NT2/D1 (cell line): ENCODE measurements around the gene PLK5.

Experiments
- DNase-seq: peaks from one replicate; pipeline ENCODE4 v3.0.0-alpha.2; 2011; ENCODE audit warnings: low read depth, low spot score
- H3K27me3 ChIP-seq: 2 replicates; pipeline ENCODE4 v1.6.0; 2011; ENCODE audit warnings: mild to moderate bottlenecking; ENCODE audit not compliant: insufficient read length, insufficient read depth
- H3K36me3 ChIP-seq: 2 replicates; pipeline ENCODE4 v1.6.1; 2011; ENCODE audit warnings: mild to moderate bottlenecking, low read length, mixed read lengths; ENCODE audit not compliant: insufficient read depth, insufficient read length
- H3K4me1 ChIP-seq: 2 replicates; pipeline ENCODE4 v1.5.1; 2011; ENCODE audit not compliant: insufficient read depth, insufficient read length
- H3K4me3 ChIP-seq: 2 replicates; pipeline ENCODE4 v1.5.1; 2011; ENCODE audit warnings: low read depth; ENCODE audit not compliant: insufficient read length
- H3K9ac ChIP-seq: 2 replicates; pipeline ENCODE4 v1.6.0; 2011; ENCODE audit warnings: low read depth; ENCODE audit not compliant: insufficient read length
- H3K9me3 ChIP-seq: 2 replicates; pipeline ENCODE4 v1.5.1; 2011; ENCODE audit warnings: mild to moderate bottlenecking, low read length; ENCODE audit not compliant: insufficient read depth
- SUZ12 ChIP-seq: IDR thresholded peaks from 2 replicates; pipeline ENCODE4 v1.6.1; 2011; ENCODE audit not compliant: insufficient read length, insufficient read depth; ENCODE audit errors: extremely low read depth
- YY1 ChIP-seq: IDR thresholded peaks from 2 replicates; pipeline ENCODE4 v1.6.1; 2011; ENCODE audit not compliant: insufficient read length, insufficient read depth
- ZNF274 ChIP-seq: IDR thresholded peaks from 2 replicates; pipeline ENCODE4 v1.6.1; 2011; ENCODE audit warnings: mild to moderate bottlenecking, low read depth, low read length

Gene PLK5

GRCh38 chr19:1511318-1512317 is 12.3 kb upstream of the PLK5 start:
- H3K4me3 ChIP-seq: no peak overlapping the region
- peaks cover 6% of the 10 kb centered on the region for H3K36me3 ChIP-seq
- H3K9me3 ChIP-seq: no peaks in the 10 kb centered on the region
- H3K4me1 ChIP-seq: peaks cover 11% of the 10 kb centered on the region
- no peak for TF ChIP-seq YY1
- no peak for TF ChIP-seq ZNF274
- TF ChIP-seq SUZ12: no peak
- no peaks in the 10 kb centered on the region for H3K27me3 ChIP-seq
- no peak for DNase-seq
- peak overlapping the region; percentile 17 for H3K9ac ChIP-seq

DNA sequence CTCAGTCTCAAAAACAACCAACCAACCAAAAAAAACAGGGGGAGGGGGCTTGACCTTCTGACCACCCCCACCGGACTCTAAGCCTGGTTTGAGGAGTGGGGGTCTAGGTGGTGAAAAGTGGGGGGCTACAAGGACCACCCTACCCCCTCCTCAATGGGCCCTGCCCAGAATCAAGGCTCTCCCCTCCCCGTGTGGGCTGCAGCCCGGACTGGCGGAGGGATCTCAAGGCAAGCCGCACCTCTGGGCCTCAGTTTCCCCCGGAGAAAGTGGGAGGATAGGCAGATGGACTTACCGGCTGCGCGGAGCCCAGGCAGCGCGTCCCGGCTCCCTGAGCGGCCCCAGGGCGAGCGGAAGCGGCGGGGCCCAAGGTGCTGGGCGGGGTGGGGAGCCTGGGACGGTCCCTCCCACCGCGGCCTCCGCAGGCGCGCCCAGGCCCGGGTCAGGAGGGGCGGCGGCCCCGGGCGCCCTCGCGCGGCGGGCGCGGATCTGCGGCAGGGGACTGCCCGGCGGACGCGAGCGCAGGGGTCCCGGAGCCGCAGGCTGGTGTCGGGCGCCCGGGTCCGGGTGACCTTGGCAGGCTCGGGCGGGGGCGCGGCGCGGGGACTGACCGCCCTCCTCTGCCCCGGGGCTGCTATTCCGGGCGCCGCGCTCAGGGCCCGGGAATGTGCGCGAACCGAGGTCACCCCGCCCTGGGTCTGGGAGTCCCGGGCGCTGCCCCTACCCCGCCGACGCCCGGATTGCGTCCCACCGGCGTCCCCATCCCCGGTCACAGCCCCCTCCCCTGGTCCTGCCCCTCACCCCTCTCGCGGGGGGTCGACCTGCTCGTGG is 11.0 kb upstream of the PLK5 start, which contains the start of gene ADAMTSL5:
Gene ADAMTSL5, minus strand, starts transcription at position 349 of the 828 bp plus-strand sequence. CDS start 2,076 bp downstream, outside the sequence.
- peak within 1 kb of the TSS; percentile 72 for H3K9ac ChIP-seq
- no peak for TF ChIP-seq SUZ12
- TF ChIP-seq YY1: no peak
- no peak for TF ChIP-seq ZNF274
- H3K4me1 ChIP-seq: peaks cover 6% of the 10 kb centered on the region
- no peak for DNase-seq
- H3K9me3 ChIP-seq: no peaks in the 10 kb centered on the region
- peak within 1 kb of the TSS; percentile 38 for H3K4me3 ChIP-seq
- peaks cover 6% of the 10 kb centered on the region for H3K36me3 ChIP-seq
- H3K27me3 ChIP-seq: no peaks in the 10 kb centered on the region

- TF ChIP-seq SUZ12: no peak
- no peak for TF ChIP-seq YY1
- TF ChIP-seq ZNF274: no peak
These were observed 10.2 kb upstream of the PLK5 start for GRCh38 chr19:1513499-1514294.

GRCh38 chr19:1514295-1514661 is 9.6 kb upstream of the PLK5 start:
- Histone ChIP-seq H3K4me3 (no peak overlapping the region), H3K4me1 (peaks cover 6% of the 10 kb centered on the region), H3K36me3 (peaks cover 6% of the 10 kb centered on the region), H3K9me3 (no peaks in the 10 kb centered on the region), H3K9ac (no peak overlapping the region), H3K27me3 (no peaks in the 10 kb centered on the region)
- TF ChIP-seq SUZ12 (no peak), YY1 (no peak)
- no peak for DNase-seq

More at GRCh38 chr19:1513499-1514294, 10.2 kb upstream of the PLK5 start:
- H3K36me3 ChIP-seq: peaks cover 6% of the 10 kb centered on the region
- H3K27me3 ChIP-seq: no peaks in the 10 kb centered on the region
- H3K9me3 ChIP-seq: no peaks in the 10 kb centered on the region
- peak overlapping the region; percentile 38 for H3K4me3 ChIP-seq
- H3K4me1 ChIP-seq: peaks cover 6% of the 10 kb centered on the region
- DNase-seq: no peak
- H3K9ac ChIP-seq: peak overlapping the region; percentile 72

- Histone ChIP-seq H3K27me3 (no peaks in the 10 kb centered on the region), H3K4me1 (peaks cover 9% of the 10 kb centered on the region), H3K36me3 (no peaks in the 10 kb centered on the region), H3K9me3 (no peaks in the 10 kb centered on the region), H3K4me3 (no peak overlapping the region), H3K9ac (no peak overlapping the region)
- TF ChIP-seq YY1 (no peak), SUZ12 (no peak), ZNF274 (no peak)
- no peak for DNase-seq
These were observed 8.7 kb upstream of the PLK5 start for GRCh38 chr19:1514986-1515721.

- TF ChIP-seq ZNF274 (no peak), SUZ12 (no peak), YY1 (no peak)
- H3K9me3 ChIP-seq: no peaks in the 10 kb centered on the region
- no peaks in the 10 kb centered on the region for H3K36me3 ChIP-seq
- DNase-seq: no peak
- no peak overlapping the region for H3K4me3 ChIP-seq
- no peak overlapping the region for H3K9ac ChIP-seq
- no peaks in the 10 kb centered on the region for H3K27me3 ChIP-seq
- peaks cover 10% of the 10 kb centered on the region for H3K4me1 ChIP-seq
These were observed 7.5 kb upstream of the PLK5 start for GRCh38 chr19:1516395-1516753.
